ENCODE measurements around the gene ARHGEF18. TPM values are rescaled to one million over a fixed set of nuclear protein-coding genes. Genes with fewer than 3 reads are reported as not detected.

The ARHGEF18 gene
- total and polyA plus RNA-seq, 2 donors (not counting 3 experiments of a cell fraction or from before 2014, with no cell fraction given): 12.1 to 30.7 TPM

- intact Hi-C loops (cut with micrococcal nuclease): no loop called here
- POLR2A ChIA-PET: no interaction called here
These were observed 18.1 kb downstream of the ARHGEF18 start for GRCh38 chr19:7366701-7367420.

More at GRCh38 chr19:7366701-7367420, 18.1 kb downstream of the ARHGEF18 start:
- Histone ChIP-seq H3K9me1 (replicated peaks; ENCODE audit: control insufficient read depth, extremely low read depth, insufficient read depth, low read length) (no peaks in the 10 kb centered on the region), H3K79me2 (ENCODE audit: control insufficient read depth, insufficient read depth, low read length) (no peaks in the 10 kb centered on the region), H2AFZ (ENCODE audit: low read depth, low read length) (no peak overlapping the region), H4K20me1 (replicated peaks; ENCODE audit: control insufficient read depth, extremely low read depth, insufficient read depth, low read length) (no peaks in the 10 kb centered on the region), H3K9ac (replicated peaks; ENCODE audit: extremely low read depth, insufficient read depth, low read length) (no peak overlapping the region), H3K36me3 (ENCODE audit: control insufficient read depth in 2 of 2, extremely low read depth in 1 of 2, insufficient read depth in 2 of 2, low read length in 2 of 2) (no peaks in the 10 kb centered on the region), H3K4me3 (replicated peaks in 1 of 3; ENCODE audit: insufficient read depth in 1 of 3, low read depth in 1 of 3, low read length in 3 of 3) (no peak overlapping the region), H3K27me3 (ENCODE audit: control insufficient read depth in 2 of 2, insufficient read depth in 2 of 2, low read length in 2 of 2) (no peaks in the 10 kb centered on the region), H3K4me2 (ENCODE audit: insufficient read depth, low read length) (no peak overlapping the region), H3K4me1 (ENCODE audit: control insufficient read depth, extremely low read depth, insufficient read depth, low read length) (no peaks in the 10 kb centered on the region), H3K27ac (ENCODE audit: insufficient read depth, low read depth, low read length) (no peak overlapping the region), H3K9me3 (replicated peaks; ENCODE audit: control insufficient read depth, insufficient read depth, low read length) (no peaks in the 10 kb centered on the region)
- dilution Hi-C loops (cut with MboI; ENCODE audit: extremely low pct_ligation_motif_present, low sequenced_read_pairs): no loop called here
- DNase-seq (ENCODE audit: low read depth, low spot score) (peak; percentile 32), FAIRE-seq (peak; percentile 80)
- no TSS peak for BruUV-seq (replicated peaks)
- TF ChIP-seq MYC (IDR thresholded peaks at IDR 0.05; ENCODE audit: low read depth, low read length): no peak
- TF ChIP-seq CTCF (IDR thresholded peaks at IDR 0.05; ENCODE audit: extremely low read depth in 1 of 2, insufficient read depth in 1 of 2, low read depth in 1 of 2, low read length in 2 of 2): peak; percentile 2 to 45
- no peak for TF ChIP-seq EZH2 (IDR thresholded peaks at IDR 0.05; ENCODE audit: borderline replicate concordance, low read depth, low read length, severe bottlenecking)
- CTCF ChIA-PET: interaction anchor here (0.7 to 2.0 kb wide), 7 partner anchors 10 to 465 kb away, joined by 3 to 20 read pairs (median 6); no protein-coding TSS in a partner anchor
